A673 (cell line): ENCODE results near the gene RNF8.
"Not testable (repeated sequence)": the region's sequence is repeated elsewhere in the genome, so short reads cannot be mapped to it uniquely, and the experiment has no call there.

Experiments
- EZH2 ChIP-seq: fragments of 200-600 bp; sonication (generic); IDR thresholded peaks from 2 replicates; pipeline ENCODE4 v1.6.1; 2017; ENCODE audit warnings: borderline replicate concordance, low read depth, mild to moderate bottlenecking, mixed read lengths, antibody characterized with exemption, low read length; ENCODE audit not compliant: poor library complexity, severe bottlenecking
- TF ChIP-seq, protein P1 (sequence below): fragments of 300-800, 200-600 bp; sonication (generic); conservative IDR thresholded peaks from 2 replicates; pipeline ENCODE4 v1.5.1; 2017; ENCODE audit warnings: low read depth, mild to moderate bottlenecking, antibody characterized with exemption, low read length, moderate library complexity, mixed read lengths

DNA sequence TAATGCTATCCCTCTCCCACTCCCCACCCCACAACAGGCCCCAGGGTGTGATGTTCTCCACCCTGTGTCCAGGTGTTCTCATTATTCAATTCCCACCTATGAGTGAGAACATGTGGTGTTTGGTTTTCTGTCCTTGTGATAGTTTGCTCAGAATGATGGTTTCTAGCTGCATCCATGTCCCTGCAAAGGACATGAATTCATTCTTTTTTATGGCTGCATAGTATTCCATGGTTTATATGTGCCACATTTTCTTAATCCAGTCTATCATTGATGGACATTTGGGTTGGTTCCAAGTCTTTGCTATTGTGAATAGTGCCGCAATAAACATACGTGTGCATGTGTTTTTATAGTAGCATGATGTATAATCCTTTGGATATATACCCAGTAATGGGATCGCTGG lies 15.5 kb upstream of the RNF8 start:
- TF ChIP-seq EZH2, result not testable (repeated sequence)
- TF ChIP-seq, protein P1, sequence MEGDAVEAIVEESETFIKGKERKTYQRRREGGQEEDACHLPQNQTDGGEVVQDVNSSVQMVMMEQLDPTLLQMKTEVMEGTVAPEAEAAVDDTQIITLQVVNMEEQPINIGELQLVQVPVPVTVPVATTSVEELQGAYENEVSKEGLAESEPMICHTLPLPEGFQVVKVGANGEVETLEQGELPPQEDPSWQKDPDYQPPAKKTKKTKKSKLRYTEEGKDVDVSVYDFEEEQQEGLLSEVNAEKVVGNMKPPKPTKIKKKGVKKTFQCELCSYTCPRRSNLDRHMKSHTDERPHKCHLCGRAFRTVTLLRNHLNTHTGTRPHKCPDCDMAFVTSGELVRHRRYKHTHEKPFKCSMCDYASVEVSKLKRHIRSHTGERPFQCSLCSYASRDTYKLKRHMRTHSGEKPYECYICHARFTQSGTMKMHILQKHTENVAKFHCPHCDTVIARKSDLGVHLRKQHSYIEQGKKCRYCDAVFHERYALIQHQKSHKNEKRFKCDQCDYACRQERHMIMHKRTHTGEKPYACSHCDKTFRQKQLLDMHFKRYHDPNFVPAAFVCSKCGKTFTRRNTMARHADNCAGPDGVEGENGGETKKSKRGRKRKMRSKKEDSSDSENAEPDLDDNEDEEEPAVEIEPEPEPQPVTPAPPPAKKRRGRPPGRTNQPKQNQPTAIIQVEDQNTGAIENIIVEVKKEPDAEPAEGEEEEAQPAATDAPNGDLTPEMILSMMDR, result not testable (repeated sequence)
